Stomach (tissue), 9 donors: Measurements from ENCODE around the gene SF3A2. TPM values are rescaled to one million over a fixed set of nuclear protein-coding genes. Genes with fewer than 3 reads are reported as not detected.

Experiments used
- DNase-seq, 2 donors: peaks; one replicate each; pipeline versions ENCODE4 v3.0.0 to v3.0.0-alpha.2; 2013 to 2019
- H3K27ac ChIP-seq, 5 donors: fragments of 200-600 bp in 4 of 5; sonication (generic) in 4 of 5; one replicate each; pipeline ENCODE4 v1.5.1; 2013 to 2019; ENCODE audit warnings: mild to moderate bottlenecking in 1 of 5, moderate library complexity in 1 of 5
- H3K27me3 ChIP-seq, 3 donors: fragments of 200-600 bp; sonication (generic); one replicate each; pipeline ENCODE4 v1.5.1; 2017 to 2019; ENCODE audit warnings: mixed run types in 1 of 3
- H3K36me3 ChIP-seq, 4 donors: fragments of 200-600 bp; sonication (generic); 1 replicate in 3 of 4; 2 replicates in 1 of 4; pipeline ENCODE4 v1.5.1; 2016 to 2019
- H3K4me1 ChIP-seq, 4 donors: fragments of 200-600 bp; sonication (generic); one replicate each; pipeline ENCODE4 v1.5.1; 2016 to 2019
- H3K4me3 ChIP-seq, 4 donors: fragments of 200-600 bp; sonication (generic) in 3 of 4; one replicate each; pipeline ENCODE4 v1.5.1; 2016 to 2019; ENCODE audit warnings: mild to moderate bottlenecking in 1 of 4
- H3K9me3 ChIP-seq, 4 donors: fragments of 200-600 bp; sonication (generic); one replicate each; pipeline ENCODE4 v1.5.1; 2016 to 2019
- EP300 ChIP-seq: sonication (generic); formaldehyde crosslinking; IDR thresholded peaks from one replicate; pipeline ENCODE4 v1.6.1; 2017; ENCODE audit warnings: antibody characterized with exemption
- POLR2A ChIP-seq, 4 donors: fragments of 450-650 bp; IDR thresholded peaks; one replicate each; pipeline ENCODE4 v1.6.1; 2016; ENCODE audit warnings: antibody characterized with exemption in 4 of 4, control low read depth in 2 of 4, mild to moderate bottlenecking in 1 of 4, moderate library complexity in 1 of 4
- POLR2AphosphoS5 ChIP-seq, 3 donors: sonication (generic); formaldehyde crosslinking; IDR thresholded peaks; one replicate each; pipeline ENCODE4 v1.6.1; 2016; ENCODE audit warnings: antibody characterized with exemption in 3 of 3
- WGBS, 5 donors: extraction: QIAGEN DNeasy Blood & Tissue Kit in 3 of 5; methylation state at CpG; one replicate each; pipeline versions ENCODE4 v1.1.5 to v1.1.7; 2013 to 2018; 5-methylcytosine and 5-hydroxymethylcytosine counted together
- intact Hi-C: fragments of 100-400 bp; cut with DNase I; formaldehyde crosslinking; loops from one replicate; pipeline ENCODE4 v1.15.1; 2023; ENCODE audit warnings: low total_unique reads
- polyA plus RNA-seq, 3 donors: library from polyadenylated mRNA; stranded (reverse); fragments of 200-250 nt; gene quantifications; one replicate each; pipeline ENCODE4 v1.2.3, GENCODE V29; 2013
- total RNA-seq, 5 donors: library from RNA; depleted of rRNA; stranded (reverse); fragments of >200 nt; gene quantifications; one replicate each; pipeline versions ENCODE4 v1.1.0 to v1.2.3, GENCODE V29; 2014 to 2016
- TF ChIP-seq, protein P1 (sequence below), 7 experiments: fragments of 450-650 bp in 4 of 7; fragments of 200-600 bp in 3 of 7; sonication (generic) in 3 of 7; IDR thresholded peaks; one replicate each; pipeline ENCODE4 v1.5.1; 2016 to 2019; ENCODE audit warnings: antibody characterized with exemption in 7 of 7, control low read depth in 2 of 7, mild to moderate bottlenecking in 1 of 7
- donor health status: healthy with polysubstance abuse.
- donor health status: Bipolar disorder and iron deficiency.
- donor health status: healthy.

SF3A2 gene
- total and polyA plus RNA-seq, 8 donors = 25.8 to 214 (median 37.0) TPM

DNA sequence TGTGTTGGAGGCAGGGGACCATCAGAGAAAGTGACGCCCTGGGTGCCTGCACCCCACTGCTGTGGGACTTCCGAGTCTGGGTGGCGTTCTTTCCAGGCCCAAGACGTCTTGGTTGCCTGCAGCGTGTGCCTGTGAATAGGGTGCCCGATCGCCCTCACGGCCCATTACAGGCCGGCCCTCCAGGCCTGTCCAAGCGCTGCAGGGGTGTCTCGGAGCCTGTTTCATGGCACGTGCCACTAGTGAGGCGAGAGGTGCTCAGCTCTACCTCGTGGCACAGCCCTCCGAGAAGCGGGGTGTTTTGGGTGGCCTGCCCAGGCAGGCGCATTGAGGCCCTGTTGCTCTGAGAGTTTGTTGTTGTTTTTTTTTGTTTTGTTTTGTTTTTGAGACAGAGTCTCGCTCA lies 42.8 kb upstream of the SF3A2 start:
- WGBS, 5 donors = 96 to 98% (median 97%) methylated on average over 17 to 18 of the region's 18 CpGs
- Histone ChIP-seq H3K4me1 (peaks cover 0 to 4% (median 1%) of the 10 kb centered on the region in 4 donors), H3K36me3 (peaks cover 58 to 100% (median 98%) of the 10 kb centered on the region in 4 donors)

DNA sequence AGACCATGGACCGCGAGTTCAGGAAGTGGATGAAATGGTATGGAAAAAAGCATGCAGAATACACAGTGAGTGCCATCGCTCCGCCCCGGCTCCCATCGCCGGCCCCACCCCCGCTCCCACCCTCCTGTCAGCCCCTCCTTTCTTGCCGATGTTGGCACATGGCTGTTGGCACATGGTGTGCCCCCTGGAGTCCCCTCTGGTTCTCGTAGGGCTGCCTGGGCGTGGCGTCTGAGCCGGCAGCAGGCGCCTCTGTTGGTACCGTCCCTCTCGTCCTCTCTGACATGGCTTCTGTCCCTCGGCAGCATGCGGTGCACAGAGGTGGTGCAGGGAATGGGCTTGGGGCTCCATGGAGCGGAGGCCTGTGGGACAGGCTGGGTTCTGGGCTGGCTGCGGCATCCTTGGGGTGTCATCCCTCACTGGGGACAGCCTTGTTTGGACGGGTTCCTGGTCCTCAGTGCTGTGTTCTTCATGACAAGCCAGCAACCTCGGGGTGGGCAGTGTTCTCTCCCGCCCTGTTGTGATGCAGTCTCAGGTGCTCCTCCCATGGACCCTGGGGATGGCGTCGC lies 42.0 kb upstream of the SF3A2 start:
- no peaks in the 10 kb centered on the region for H3K9me3 ChIP-seq
- DNase-seq = no peak
- H3K4me3 ChIP-seq = no peak overlapping the region
- intact Hi-C loops = no loop called here
- TF ChIP-seq, protein P1, sequence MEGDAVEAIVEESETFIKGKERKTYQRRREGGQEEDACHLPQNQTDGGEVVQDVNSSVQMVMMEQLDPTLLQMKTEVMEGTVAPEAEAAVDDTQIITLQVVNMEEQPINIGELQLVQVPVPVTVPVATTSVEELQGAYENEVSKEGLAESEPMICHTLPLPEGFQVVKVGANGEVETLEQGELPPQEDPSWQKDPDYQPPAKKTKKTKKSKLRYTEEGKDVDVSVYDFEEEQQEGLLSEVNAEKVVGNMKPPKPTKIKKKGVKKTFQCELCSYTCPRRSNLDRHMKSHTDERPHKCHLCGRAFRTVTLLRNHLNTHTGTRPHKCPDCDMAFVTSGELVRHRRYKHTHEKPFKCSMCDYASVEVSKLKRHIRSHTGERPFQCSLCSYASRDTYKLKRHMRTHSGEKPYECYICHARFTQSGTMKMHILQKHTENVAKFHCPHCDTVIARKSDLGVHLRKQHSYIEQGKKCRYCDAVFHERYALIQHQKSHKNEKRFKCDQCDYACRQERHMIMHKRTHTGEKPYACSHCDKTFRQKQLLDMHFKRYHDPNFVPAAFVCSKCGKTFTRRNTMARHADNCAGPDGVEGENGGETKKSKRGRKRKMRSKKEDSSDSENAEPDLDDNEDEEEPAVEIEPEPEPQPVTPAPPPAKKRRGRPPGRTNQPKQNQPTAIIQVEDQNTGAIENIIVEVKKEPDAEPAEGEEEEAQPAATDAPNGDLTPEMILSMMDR (IDR thresholded peaks at IDR 0.05) = no peak
- TF ChIP-seq EP300 = no peak
- TF ChIP-seq POLR2A (IDR thresholded peaks at IDR 0.05) = no peak
- no peak for TF ChIP-seq POLR2AphosphoS5 (IDR thresholded peaks at IDR 0.05)
- H3K27me3 ChIP-seq = no peaks in the 10 kb centered on the region
- no peak overlapping the region for H3K27ac ChIP-seq
- H3K36me3 ChIP-seq = peaks cover 53 to 98% (median 96%) of the 10 kb centered on the region in 4 donors
- H3K4me1 ChIP-seq = peaks cover 0 to 5% (median 0%) of the 10 kb centered on the region in 4 donors
- 89 to 93% (median 91%) methylated on average over 18 to 25 of the region's 25 CpGs for WGBS, 5 donors

More for the DNA sequence above, 42.8 kb upstream of the SF3A2 start:
- intact Hi-C loops = no loop called here
- Histone ChIP-seq H3K27ac (no peak overlapping the region), H3K4me3 (no peak overlapping the region), H3K9me3 (no peaks in the 10 kb centered on the region), H3K27me3 (no peaks in the 10 kb centered on the region)
- TF ChIP-seq, protein P1 (IDR thresholded peaks at IDR 0.05) = no peak
- no peak for TF ChIP-seq POLR2AphosphoS5 (IDR thresholded peaks at IDR 0.05)
- TF ChIP-seq POLR2A (IDR thresholded peaks at IDR 0.05) = no peak
- TF ChIP-seq EP300 = no peak
- no peak for DNase-seq

DNA sequence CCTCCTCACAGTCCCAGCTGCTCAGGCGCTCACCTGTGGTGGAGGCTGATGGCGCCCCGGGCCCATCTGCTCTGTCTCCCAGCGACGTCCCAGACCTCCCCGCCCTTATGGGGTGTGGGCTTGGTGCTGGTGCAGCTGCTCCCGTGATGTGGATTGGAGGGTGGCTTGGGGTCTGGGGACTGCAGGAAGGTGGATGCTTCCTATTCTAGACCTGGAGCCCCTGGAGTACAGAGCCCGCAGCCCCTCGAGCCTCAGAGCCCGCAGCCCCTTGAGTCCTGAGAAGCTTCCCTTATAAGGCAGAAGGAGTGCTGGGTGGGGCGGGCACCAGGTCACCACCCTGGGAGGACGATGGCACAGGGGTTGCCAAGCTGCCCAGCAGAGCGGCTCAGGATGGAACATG lies 41.3 kb upstream of the SF3A2 start:
- intact Hi-C loops = no loop called here
- H3K27ac ChIP-seq = no peak overlapping the region
- peaks cover 53 to 98% (median 96%) of the 10 kb centered on the region in 4 donors for H3K36me3 ChIP-seq
- TF ChIP-seq POLR2A (IDR thresholded peaks at IDR 0.05) (no peak), POLR2AphosphoS5 (IDR thresholded peaks at IDR 0.05) (no peak), EP300 (no peak)
- TF ChIP-seq, protein P1 (IDR thresholded peaks at IDR 0.05) = no peak
- no peak overlapping the region for H3K4me3 ChIP-seq
- peaks cover 0 to 6% (median 0%) of the 10 kb centered on the region in 4 donors for H3K4me1 ChIP-seq
- H3K9me3 ChIP-seq = no peaks in the 10 kb centered on the region
- no peak for DNase-seq
- 91 to 95% (median 92%) methylated on average over 12 to 13 of the region's 13 CpGs for WGBS, 5 donors
- no peaks in the 10 kb centered on the region for H3K27me3 ChIP-seq

DNA sequence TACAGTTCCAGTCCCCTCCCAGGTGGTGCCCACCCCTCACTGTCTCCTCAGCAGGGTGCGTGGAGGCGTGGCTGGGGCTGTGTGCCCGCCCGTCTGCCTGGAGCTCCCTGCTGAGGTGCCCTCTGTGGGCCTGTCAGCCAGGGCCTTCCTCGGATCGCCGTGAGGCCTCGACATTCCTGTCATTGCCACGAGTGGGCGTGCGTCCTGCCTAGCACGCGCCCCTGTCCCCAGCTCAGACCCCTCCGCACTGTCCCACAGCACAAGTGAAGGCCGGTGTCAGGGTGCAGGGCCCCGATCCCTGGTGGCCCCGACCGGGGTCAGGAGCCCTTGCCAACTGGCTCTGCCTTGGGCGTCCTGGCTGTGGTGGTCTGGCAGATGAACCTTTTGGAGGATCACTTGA lies 40.7 kb upstream of the SF3A2 start:
- Histone ChIP-seq H3K4me1 (peaks cover 0 to 6% (median 0%) of the 10 kb centered on the region in 4 donors), H3K36me3 (peaks cover 51 to 95% (median 93%) of the 10 kb centered on the region in 4 donors), H3K27me3 (no peaks in the 10 kb centered on the region), H3K4me3 (no peak overlapping the region), H3K27ac (no peak overlapping the region), H3K9me3 (no peaks in the 10 kb centered on the region)
- TF ChIP-seq EP300 (no peak), POLR2A (IDR thresholded peaks at IDR 0.05) (no peak), POLR2AphosphoS5 (IDR thresholded peaks at IDR 0.05) (no peak)
- TF ChIP-seq, protein P1 (IDR thresholded peaks at IDR 0.05) = no peak
- WGBS, 5 donors = 91 to 97% (median 95%) methylated on average over 16 to 19 of the region's 19 CpGs
- no peak for DNase-seq
- intact Hi-C loops = no loop called here
